Activated CD8-positive, alpha-beta T cell treated with anti-CD3 and anti-CD28 coated beads for 36 hours (primary cell): ENCODE data around the gene ARMCX2. TPM values are rescaled to one million over a fixed set of nuclear protein-coding genes. Genes with fewer than 3 reads are reported as not detected.

Source experiments
- total RNA-seq, 2 experiments: library from RNA; stranded (reverse); gene quantifications; one replicate each; pipeline ENCODE4 v1.2.3, GENCODE V29; 2021

The ARMCX2 gene
- total RNA-seq, 2 experiments from 2014 or later = 15.3 to 19.4 TPM

Other genes starting within 250 kb of the ARMCX2 start
- 1 to 10 TPM; 4.8 to 5.8 TPM for gene ARMCX4, start 174.4 kb downstream of the ARMCX2 start, total RNA-seq
- 1 to 10 TPM; 3.9 to 4.7 TPM for gene ARMCX1, start 109.3 kb downstream of the ARMCX2 start, total RNA-seq
- gene ARMCX6, start 41.9 kb downstream of the ARMCX2 start, total RNA-seq = 10 to 100 TPM; 41.7 to 41.8 TPM
- gene ARMCX3, start 36.7 kb downstream of the ARMCX2 start, total RNA-seq = 10 to 100 TPM; 26.5 to 28.3 TPM